ENCODE data around the gene ENTPD2. TPM values are rescaled to one million over a fixed set of nuclear protein-coding genes. Genes with fewer than 3 reads are reported as not detected.

The ENTPD2 gene
- total and polyA plus RNA-seq, 2 donors (not counting 1 experiment from before 2014, with no cell fraction given), result under 0.01 TPM; not detected in 1

GRCh38 chr9:137035507-137035834, 18.4 kb downstream of the ENTPD2 start:
- Histone ChIP-seq H3K4me1 (ENCODE audit: control insufficient read depth, extremely low read depth, insufficient read depth, low read length) (no peaks in the 10 kb centered on the region), H3K9me3 (ENCODE audit: control insufficient read depth, insufficient read depth, low read depth, low read length) (no peaks in the 10 kb centered on the region), H3K27me3 (ENCODE audit: control insufficient read depth, insufficient read depth, low read length) (no peaks in the 10 kb centered on the region), H3K9ac (ENCODE audit: insufficient read depth, low read length) (no peak overlapping the region), H3K4me3 (replicated peaks in 1 of 4; ENCODE audit: control extremely low read depth in 1 of 4, insufficient read depth in 1 of 4, low read depth in 3 of 4, low read length in 4 of 4) (no peak overlapping the region), H2AFZ (ENCODE audit: low read length) (no peak overlapping the region), H3K36me3 (ENCODE audit: control insufficient read depth, insufficient read depth, low read length) (peaks cover 9% of the 10 kb centered on the region), H3K27ac (ENCODE audit: insufficient read depth, low read length) (no peak overlapping the region), H3K4me2 (ENCODE audit: extremely low read depth, insufficient read depth, low read length) (no peak overlapping the region), H3K79me2 (ENCODE audit: control insufficient read depth, insufficient read depth, low read length) (no peaks in the 10 kb centered on the region), H4K20me1 (ENCODE audit: control insufficient read depth, extremely low read depth, insufficient read depth, low read length) (no peaks in the 10 kb centered on the region)
- TF ChIP-seq CTCF (conservative IDR thresholded peaks at IDR 0.05 in 1 of 2, IDR thresholded peaks at IDR 0.05 in 1 of 2; ENCODE audit: low read depth in 1 of 2, low read length in 2 of 2), result no peak
- no peak for TF ChIP-seq EZH2 (IDR thresholded peaks at IDR 0.05; ENCODE audit: low read length, missing control alignments)
- DNase-seq (ENCODE audit: low read depth in 2 of 2), result no peak

- no peak overlapping the region for H3K9ac ChIP-seq (ENCODE audit: insufficient read depth, low read length)
Measured at GRCh38 chr9:137034709-137035506, 19.0 kb downstream of the ENTPD2 start.

More at GRCh38 chr9:137034709-137035506, 19.0 kb downstream of the ENTPD2 start:
- no peak overlapping the region for H3K4me2 ChIP-seq (ENCODE audit: extremely low read depth, insufficient read depth, low read length)
- no peaks in the 10 kb centered on the region for H3K4me1 ChIP-seq (ENCODE audit: control insufficient read depth, extremely low read depth, insufficient read depth, low read length)
- TF ChIP-seq EZH2 (IDR thresholded peaks at IDR 0.05; ENCODE audit: low read length, missing control alignments), result no peak
- TF ChIP-seq CTCF (conservative IDR thresholded peaks at IDR 0.05 in 1 of 2, IDR thresholded peaks at IDR 0.05 in 1 of 2; ENCODE audit: low read depth in 1 of 2, low read length in 2 of 2), result peak; percentile 88 to 91
- H2AFZ ChIP-seq (ENCODE audit: low read length), result no peak overlapping the region
- no peak overlapping the region for H3K27ac ChIP-seq (ENCODE audit: insufficient read depth, low read length)
- no peaks in the 10 kb centered on the region for H4K20me1 ChIP-seq (ENCODE audit: control insufficient read depth, extremely low read depth, insufficient read depth, low read length)
- H3K27me3 ChIP-seq (ENCODE audit: control insufficient read depth, insufficient read depth, low read length), result no peaks in the 10 kb centered on the region
- H3K4me3 ChIP-seq (replicated peaks in 1 of 4; ENCODE audit: control extremely low read depth in 1 of 4, insufficient read depth in 1 of 4, low read depth in 3 of 4, low read length in 4 of 4), result no peak overlapping the region
- peaks cover 6% of the 10 kb centered on the region for H3K36me3 ChIP-seq (ENCODE audit: control insufficient read depth, insufficient read depth, low read length)
- H3K9me3 ChIP-seq (ENCODE audit: control insufficient read depth, insufficient read depth, low read depth, low read length), result no peaks in the 10 kb centered on the region
- no peaks in the 10 kb centered on the region for H3K79me2 ChIP-seq (ENCODE audit: control insufficient read depth, insufficient read depth, low read length)
- peak; percentile 69 to 82 for DNase-seq (ENCODE audit: low read depth in 2 of 2)

Data from fibroblast of lung (primary cell).